Measurements from ENCODE around the gene LRRC8B.
A peak's percentile ranks its signal among the peaks of the same experiment; 100 is the strongest.
"Not testable (repeated sequence)": the region's sequence is repeated elsewhere in the genome, so short reads cannot be mapped to it uniquely, and the experiment has no call there.

Gene LRRC8B

GRCh38 chr1:89587729-89588161 lies 63.1 kb downstream of the LRRC8B start:
- DNase-seq, result no peak

- no peak for DNase-seq
Measured at GRCh38 chr1:89588480-89588879, 63.9 kb downstream of the LRRC8B start.

GRCh38 chr1:89589515-89589914 lies 64.9 kb downstream of the LRRC8B start:
- DNase-seq, result no peak

GRCh38 chr1:89590341-89591080 lies 65.9 kb downstream of the LRRC8B start:
- DNase-seq, result no peak

- not testable (repeated sequence) for DNase-seq
Measured at GRCh38 chr1:89592861-89593302, 68.3 kb downstream of the LRRC8B start.

- DNase-seq, result no peak
Measured at GRCh38 chr1:89594096-89594740, 69.6 kb downstream of the LRRC8B start.

GRCh38 chr1:89596698-89597097 lies 72.1 kb downstream of the LRRC8B start:
- DNase-seq, result no peak

- DNase-seq, result peak in 2 of 6 experiments; percentile 35 to 37
Measured at GRCh38 chr1:89598450-89599331, 74.1 kb downstream of the LRRC8B start.

- no peak for DNase-seq
Measured at GRCh38 chr1:89599332-89599630, 74.7 kb downstream of the LRRC8B start.

- DNase-seq, result no peak
Measured at GRCh38 chr1:89600451-89601224, 76.0 kb downstream of the LRRC8B start.

GRCh38 chr1:89602871-89603404 lies 78.3 kb downstream of the LRRC8B start:
- DNase-seq, result no peak

- DNase-seq, result no peak
Measured at GRCh38 chr1:89603651-89604413, 79.2 kb downstream of the LRRC8B start.

GRCh38 chr1:89604414-89604735 lies 79.7 kb downstream of the LRRC8B start:
- DNase-seq, result no peak

GRCh38 chr1:89605692-89606091 lies 81.1 kb downstream of the LRRC8B start:
- no peak for DNase-seq

GRCh38 chr1:89606227-89606980 lies 81.8 kb downstream of the LRRC8B start:
- peak in 3 of 6 experiments; percentile 27 to 60 (median 44) for DNase-seq

- DNase-seq, result peak; percentile 32 to 85 (median 68)
Measured at GRCh38 chr1:89607156-89607555, 82.5 kb downstream of the LRRC8B start.

- no peak for DNase-seq
Measured at GRCh38 chr1:89607586-89608318, 83.1 kb downstream of the LRRC8B start.

- peak; percentile 42 to 83 (median 76) for DNase-seq
Measured at GRCh38 chr1:89608319-89608983, 83.8 kb downstream of the LRRC8B start.

GRCh38 chr1:89608984-89609725 lies 84.5 kb downstream of the LRRC8B start:
- peak; percentile 18 to 76 (median 50) for DNase-seq
